ENCODE results near the gene SMAD6.

Gene SMAD6

DNA sequence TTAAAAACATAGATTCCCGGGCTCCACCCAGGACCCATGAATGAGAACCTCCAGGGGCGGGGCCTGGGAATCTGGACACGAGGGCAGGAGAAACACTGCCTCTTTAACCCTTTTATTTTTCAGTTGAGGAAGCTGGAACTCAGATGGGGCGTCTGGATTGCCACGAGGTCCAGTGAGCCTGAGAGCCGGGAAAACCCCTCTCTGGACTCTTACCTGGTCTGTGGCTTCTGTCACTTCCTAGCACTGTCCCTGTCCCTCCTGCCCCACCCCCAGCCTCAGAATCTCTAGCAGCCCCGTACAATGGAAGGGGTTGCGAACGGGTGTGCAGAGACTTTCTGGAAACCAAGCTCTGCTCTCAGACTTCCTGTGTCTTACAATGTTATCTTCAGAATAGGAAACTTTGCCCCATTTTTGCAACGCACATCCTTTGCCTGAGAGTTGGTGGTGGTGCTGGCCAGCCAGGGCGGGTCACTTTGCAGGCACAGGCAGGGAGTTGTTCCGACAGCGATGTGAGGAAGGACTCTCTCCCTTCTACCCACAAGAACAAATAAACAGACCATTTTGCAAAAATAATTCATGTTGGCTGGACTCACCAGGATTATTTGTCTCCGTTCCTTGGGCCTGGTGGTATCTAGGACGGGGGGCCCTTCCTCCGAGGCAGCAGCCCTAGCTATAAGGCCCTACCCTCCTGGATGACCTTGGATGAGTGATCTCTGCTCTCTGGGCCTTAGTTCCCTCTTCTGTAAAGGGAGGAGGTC lies 59.1 kb downstream of the SMAD6 start:
- DNase-seq: no peak

DNA sequence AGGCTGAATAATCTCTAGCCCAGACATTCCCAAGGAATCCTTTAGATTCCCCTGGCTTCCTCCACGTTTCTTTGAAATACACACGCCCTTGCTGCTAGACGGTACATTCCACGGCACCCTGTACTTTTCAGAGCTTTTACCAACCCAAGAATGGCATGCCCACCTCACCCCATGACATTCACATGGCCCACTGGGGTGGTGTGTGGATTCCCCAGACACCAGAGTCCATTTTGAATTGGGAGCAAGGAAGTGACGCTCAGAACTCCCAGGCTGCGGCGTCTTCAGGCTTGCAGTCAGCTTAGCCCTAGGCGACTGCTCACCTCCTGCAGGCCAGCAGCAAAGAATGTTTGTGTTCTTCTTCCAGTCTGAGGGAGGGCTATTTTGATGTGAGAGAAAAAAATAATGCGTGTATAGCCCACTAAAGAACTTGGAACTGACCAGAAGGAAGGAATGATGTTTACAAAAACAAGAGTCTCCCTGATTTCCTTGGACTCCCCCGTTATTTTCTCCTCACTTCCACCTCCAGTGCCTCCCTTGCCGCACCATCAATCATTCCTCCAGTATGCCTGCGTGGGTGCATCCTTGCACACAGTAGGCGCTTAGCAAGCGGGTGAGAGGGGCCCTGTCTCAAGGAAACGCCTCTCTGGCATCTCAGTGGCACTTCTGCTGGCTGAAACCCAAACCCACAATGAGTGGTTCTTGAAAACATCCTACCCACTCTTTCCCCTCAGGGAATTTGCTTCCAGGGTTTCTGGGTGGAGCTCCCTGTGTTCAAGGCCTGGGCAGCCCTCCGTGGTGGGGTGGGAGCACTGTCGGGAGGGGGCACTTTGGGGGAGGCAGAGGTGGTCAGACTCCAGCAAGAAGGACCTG lies 59.9 kb downstream of the SMAD6 start:
- DNase-seq: no peak

DNA sequence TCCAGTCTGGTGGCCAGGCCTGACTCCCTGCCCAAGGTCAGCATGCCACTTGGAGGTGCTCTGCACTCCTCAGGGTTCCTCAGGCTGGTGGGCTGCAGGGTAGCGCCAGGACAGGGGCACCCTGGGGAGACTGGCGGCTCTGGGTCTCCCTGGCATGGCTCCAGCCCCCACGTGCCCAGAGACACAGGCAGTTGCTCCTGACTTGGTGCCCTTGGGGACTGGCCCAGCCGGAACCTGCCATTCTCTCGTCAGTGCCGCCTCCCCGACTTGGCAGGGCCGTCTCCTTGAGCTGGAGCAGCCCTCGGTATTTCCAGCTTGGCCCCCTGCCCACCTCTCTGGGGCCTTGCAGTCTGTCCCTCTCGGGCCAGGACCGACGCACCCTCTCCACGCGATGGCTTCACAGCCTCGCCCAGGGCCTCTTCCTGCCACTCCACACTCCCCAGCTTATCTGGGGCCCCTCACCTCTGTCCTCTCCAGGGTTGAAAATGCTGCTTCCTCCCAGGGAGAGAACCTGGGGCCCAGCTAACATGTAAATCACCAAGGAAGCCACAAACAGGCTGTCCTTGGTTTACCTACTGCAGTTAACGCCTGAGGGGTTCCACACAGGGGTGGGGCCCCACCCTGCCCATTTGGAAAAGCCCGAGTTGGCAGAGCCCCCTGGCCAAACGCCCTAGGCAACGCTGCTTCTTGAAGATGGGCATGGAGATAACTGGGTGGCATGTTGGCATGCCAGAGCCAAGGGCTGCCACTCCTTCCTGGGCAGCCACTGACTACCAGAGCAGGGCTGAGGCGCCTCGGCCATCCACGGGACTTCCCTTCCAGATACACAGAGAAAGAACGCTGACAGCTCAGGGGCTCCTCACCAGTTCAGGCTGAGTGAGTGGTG lies 61.4 kb downstream of the SMAD6 start:
- no peak for DNase-seq

DNA sequence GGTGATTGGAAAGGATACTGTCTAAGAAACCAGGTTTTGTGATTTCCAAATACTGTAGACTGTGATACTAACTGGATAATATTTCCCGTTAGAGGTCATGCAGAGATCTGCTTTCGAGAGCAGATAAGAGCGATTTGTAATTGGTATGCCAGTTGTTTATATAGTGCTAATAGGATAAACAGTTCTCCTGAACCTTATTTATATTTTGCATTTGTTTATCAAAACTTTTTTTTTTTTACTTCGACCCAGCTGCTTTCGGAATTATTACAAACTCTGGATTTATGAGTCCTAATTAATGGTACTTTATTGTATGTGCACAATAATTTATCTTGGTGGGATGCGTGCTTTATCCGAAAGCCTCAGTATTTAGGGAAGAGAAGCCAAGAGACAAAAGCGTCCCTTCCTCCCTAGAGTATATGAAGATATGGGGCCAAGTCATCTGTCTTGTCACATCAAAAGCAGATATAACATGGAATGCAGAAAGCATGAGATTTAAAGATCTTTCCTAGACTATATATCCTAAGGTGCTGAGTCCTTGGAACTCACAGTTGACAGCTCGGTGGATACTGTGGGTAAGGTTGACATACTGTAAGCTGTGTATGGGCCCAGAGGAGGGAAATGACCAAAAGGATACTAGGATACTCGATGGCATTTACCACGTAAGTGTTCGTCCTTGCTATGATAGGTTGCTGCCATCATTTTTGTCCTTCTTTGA lies 62.2 kb downstream of the SMAD6 start:
- no peak for DNase-seq

DNA sequence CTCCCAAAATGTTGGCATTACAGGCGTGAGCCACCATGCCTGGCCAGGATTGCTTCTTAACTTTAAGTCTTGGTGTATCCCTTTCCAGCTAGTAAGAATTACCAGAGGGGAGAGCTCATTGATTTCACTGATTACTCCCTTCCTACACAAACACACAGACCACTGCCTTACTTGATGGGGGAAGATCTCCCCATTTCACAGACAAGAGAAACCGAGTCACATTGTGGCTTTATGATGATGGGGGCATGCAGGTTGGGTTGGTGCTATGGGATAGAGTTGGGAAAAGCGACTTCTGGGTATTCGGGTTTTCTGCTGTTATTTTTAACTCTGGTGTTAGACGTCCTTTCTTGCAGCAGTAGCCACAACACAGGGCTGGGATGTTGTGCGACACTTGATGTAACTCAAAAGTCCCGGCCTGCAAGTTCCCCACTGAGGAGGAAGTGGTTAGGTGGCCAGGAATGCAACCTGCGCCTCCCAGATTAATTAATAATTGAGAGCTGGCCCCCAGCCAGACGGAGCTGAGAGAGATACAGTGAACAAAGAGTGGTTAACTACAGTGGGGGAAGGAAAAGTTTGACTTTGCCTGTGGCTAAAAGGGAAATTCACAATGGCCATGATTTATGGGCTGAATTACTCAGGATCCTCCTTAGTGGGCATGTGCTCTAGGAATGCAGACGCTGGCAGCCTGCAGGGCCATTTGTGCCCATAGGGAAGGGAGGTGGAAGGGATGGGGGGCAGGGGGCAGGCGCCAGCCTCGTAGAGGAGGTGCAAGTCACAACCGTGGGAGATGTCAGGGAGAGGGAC lies 63.6 kb downstream of the SMAD6 start:
- DNase-seq: no peak

DNA sequence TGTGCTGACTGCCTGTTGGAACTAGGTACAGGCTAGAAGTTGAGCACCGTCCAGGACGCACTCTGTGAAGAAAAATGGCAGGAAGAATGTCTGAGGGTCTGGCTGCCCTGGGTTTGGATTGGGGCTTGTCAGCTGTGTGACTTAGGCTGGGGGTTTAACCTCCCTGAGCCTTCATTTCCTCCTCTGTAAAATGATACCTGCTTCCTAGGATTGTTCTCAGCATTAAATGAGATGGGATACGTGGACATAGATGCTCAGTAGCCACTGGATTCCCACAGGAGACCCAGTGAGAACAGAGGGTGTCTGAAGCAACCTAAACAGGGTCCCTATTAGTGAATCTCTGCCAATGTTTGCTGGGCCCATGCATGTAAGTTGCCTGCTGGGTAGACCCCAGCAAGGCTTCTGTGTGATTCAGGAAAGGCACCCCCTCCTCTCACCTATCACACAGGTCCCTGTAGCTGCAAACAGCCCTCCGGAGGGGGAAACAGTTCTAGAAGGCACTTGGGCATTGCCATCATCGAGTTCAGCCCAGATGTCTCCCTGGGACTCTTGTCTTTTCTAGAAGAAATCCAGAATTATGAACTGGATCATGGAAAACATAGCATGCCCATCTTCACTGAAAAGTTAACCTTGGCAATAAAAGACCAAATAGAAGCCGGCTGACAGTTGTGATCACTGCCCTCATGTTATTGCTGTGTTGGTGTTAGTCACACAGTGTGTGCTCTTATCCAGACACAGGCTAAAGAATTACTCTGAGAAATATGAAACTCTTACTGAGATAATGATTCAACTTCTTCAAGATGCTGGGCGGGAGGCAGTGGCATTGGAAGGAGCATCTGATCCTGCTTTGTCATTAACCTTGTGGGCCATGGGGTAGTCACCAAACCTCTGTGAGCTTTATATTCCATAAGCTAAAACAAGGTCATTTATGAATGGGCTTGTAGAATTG lies 64.5 kb downstream of the SMAD6 start:
- DNase-seq: no peak

DNA sequence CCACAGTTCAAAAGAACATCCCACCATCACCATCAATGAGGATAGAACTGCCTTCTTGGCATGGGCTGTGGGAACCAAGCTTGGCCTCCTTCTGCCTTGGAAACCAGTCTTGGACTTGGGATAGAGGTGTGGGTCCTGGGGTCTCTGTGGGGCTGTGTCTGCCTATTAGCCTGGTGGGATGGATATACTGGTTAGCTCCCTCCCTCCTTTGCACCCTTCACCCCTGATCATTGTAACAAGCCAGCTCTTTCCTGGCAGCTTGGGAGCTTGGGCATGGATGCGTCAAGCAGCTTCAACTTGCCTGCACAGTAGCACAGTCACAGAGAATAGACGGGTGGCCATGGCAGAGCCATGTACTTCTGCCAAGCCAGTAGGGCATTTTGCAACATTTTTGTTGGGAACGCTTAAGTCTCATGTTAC lies 65.2 kb downstream of the SMAD6 start:
- DNase-seq: no peak

DNA sequence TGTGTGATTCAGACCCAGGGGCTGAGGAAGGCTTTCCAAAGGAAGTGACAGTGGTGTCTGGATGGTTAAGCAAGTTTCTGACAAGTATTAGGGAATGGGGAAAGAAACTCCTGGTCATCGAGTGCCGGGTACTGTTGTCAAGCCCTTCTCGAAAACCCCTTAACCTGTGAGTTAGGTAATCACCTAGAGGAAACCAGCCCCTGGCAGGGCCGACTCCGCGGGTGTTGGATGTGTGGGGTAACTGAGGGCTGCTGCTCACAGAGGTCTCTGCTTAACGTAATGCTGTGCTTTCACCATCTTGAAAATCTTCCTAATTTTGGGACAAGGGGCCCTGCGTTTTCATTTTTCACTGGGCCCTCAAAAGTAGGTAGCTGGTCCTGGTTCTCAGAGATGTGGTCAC lies 67.0 kb downstream of the SMAD6 start:
- DNase-seq: no peak

DNA sequence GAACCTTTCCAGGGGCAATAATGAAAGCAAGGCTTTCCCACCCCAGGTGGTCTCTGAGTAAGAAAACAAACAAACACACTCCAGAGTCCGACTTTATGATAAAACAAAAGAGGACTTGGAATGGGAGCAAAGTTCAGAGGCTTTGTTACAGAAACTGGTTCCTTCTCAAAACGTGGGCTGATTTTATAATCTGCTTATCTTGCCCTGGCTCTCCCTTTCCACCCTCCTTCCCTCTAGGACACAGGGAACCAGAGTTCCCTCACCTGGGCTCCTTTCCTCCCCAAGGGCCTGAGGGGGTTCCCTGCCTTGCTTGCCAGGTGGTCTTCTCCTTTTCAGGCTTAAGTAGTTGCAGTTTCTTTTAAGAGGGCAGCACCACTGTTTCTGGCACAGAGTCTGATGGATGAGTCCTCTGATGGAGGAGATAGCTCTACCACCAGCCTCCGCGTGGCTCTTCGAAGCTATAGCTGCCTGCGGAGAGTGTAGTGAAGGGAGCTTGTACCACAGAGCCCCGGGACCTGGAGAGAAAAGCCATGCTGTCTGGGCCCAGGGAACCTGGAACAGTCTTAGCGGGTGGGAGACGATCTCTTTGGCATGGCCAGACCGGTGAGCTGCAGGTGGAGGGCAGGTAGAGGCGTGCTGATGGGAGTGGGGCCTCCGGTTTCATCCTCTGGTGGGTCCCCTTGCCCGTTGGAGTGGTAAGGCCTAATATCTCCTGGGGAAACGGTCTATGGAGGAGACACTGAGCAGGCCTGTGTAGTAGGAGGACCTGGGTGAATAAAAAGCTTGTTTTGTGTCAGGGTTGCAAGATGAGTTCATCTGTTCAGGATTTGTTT lies 68.7 kb downstream of the SMAD6 start:
- no peak for DNase-seq

DNA sequence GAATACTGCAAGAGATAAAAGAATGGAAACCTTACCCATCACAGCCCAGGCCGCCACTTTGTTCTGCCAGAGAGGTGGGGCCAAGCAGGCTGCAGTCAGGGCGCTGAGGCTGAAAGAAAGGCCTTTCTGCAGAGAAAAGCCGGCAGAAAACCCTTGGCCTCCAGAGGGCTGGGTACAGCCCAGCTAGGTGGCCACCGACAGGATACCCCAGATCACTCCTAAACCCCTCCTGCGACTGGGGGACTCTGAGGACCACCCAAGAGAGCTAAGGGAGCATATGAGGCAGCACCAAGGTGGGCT lies 69.3 kb downstream of the SMAD6 start:
- DNase-seq: no peak

DNA sequence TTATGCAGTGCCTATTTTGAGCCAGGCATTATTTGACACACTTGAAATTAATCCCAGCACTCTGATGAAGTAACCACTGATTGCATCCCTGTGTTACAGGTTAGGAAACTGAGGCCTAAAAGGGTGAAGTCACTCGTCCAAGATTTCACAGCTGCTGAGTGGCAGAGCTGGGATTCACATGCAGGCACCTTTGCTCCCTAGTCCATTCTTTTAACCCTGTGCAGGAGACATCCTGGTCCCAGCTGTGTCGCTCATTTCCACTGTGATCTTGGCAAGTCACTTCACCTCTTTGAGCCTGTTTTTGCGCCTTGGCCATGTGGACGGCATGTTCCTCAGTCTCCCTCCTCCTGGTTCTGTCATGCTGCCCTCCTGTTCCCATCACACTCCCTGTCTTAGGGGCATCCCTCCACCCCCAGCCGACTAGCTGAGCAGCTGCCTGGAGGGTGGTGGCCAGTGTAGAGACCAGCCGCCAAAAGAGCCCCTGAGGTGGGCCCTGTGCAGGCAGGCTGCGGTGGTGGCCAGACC lies 70.6 kb downstream of the SMAD6 start:
- no peak for DNase-seq

DNA sequence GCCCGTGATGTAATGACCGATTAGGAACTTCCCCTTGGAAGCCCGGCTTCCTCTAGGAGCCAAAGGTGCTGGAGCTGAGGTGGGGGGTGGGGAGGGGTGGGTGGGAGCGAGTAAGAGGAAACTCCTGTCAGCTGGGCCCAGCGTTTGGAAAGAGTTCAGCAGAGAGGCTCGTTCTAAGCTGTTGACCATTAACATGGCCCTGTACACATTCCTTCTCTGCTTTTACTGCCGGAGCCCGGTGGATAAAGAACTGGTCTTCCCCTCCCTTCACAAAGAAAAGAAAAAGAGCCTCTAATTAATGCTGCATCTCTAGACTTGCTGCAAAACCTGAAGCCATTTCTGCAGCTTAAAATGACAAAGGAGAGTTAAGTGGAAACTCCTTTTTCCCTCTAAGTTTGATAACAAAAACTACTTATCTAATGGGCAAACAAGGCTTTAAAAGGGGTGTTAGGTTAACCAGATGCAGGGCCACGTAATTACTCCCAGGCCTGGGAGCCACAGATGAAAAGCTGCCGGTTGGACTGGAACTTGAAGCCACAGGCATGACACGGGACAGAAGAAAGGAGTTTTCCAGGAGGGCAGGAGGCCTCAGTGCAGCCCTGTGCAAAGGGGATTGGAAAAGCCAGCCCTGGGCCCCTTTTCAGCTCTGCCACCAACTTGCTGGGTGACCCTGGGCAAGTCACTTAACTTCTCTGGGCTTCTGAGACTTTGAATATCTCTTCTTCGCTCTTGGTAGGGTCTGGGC lies 71.3 kb downstream of the SMAD6 start:
- DNase-seq: no peak

DNA sequence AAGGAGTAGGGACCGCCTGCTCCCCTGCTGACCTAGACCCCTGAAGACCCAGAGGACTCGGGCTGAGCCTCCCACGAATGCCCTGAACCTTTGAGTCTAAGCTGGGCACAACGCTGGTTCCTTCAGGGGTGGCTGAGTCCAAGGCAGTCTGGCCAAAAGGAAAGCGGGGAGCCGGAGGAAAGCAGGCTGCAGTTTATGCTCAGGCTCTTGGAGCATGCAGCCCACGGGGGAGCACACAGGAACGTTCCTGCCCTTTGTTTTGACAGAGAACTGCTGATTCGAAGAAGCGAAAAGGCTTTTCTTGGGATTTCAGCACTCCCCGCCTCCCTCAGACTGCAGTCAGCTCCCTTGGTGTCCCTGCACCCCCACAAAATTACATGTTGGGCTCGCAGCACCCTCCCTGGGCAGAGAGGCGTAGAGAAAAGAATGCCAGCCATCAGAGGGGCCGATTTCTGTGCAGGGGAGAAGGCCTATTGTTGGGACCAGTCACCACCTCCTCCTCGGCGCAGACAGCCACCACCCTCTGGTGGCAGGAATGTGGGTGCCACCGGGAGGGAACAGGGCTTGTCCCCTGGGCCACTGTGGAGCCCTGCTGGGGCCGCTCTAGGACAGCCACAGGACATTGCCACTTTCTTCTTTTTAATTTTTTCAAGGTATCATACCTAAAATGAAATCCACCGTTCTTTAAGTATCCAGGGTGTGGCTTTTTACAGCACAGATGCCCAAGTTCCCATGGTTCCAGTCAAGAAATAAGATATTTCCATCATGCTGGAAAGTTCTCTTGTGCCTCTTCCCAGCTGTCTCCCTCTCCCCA lies 72.2 kb downstream of the SMAD6 start:
- DNase-seq: no peak

DNA sequence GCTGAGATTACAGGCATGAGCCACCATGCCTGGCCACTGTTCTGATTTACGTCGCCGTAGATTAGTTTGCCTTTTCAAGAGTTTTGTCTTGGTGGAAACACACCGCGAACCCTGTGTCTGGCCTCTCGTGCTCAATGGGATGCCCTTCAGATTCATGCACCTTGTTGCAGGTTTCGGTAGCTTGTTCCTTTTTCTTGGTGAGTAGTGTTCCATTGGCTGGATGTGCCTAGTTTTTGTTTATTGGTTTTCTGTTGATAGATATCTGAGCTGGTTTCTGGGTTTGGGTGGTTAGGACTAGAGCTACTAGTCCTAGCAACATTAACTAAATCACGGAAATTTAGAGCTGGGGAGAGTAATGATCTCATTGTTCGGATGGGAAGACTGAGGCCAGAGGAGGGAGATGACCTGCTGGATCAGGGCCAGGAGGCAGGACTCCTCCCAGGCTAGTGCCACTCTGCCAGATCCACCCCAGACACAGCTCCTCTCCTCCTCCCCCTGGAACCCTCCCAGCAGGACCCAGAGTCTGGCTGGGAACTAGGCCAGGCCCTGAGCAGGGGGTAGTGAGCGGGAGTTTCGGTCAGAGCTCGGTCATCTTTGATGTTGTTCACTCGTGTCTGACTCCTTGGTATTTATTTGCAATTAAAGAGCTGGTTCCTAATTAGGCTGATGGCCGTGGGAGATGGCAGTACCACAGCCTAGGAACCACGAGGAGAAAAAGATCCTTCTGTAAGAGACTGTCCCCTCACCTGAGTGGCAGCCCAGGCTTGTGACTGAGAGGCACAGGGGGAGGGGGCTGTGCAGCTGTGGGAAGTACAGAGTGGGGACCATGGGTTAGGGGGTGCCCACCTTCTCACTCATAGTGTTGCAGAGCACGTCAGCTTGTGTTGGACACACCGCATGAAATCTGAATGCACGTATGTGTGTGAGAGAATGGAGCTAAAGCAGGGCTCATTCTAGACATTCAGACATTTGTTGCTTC lies 73.4 kb downstream of the SMAD6 start:
- no peak for DNase-seq

DNA sequence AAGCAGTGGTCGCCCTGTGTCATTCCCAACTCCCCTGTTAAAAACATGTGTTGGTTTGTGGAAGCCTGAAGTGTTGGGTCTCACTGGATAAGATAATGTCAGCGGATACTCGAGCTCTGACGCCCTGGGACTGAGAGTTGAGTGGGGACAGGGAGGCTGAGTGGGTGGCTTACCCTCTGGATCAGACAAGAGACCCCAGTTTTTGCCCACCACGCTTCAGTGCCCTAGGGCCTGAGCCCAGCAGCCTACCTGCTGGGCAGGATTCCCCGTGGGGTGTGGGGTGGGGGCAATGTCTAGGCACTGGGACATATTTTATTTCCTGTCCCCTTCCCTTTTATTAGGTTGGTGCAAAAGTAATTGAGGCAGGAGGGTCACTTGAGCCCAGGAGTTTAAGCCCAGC lies 75.0 kb downstream of the SMAD6 start:
- no peak for DNase-seq

DNA sequence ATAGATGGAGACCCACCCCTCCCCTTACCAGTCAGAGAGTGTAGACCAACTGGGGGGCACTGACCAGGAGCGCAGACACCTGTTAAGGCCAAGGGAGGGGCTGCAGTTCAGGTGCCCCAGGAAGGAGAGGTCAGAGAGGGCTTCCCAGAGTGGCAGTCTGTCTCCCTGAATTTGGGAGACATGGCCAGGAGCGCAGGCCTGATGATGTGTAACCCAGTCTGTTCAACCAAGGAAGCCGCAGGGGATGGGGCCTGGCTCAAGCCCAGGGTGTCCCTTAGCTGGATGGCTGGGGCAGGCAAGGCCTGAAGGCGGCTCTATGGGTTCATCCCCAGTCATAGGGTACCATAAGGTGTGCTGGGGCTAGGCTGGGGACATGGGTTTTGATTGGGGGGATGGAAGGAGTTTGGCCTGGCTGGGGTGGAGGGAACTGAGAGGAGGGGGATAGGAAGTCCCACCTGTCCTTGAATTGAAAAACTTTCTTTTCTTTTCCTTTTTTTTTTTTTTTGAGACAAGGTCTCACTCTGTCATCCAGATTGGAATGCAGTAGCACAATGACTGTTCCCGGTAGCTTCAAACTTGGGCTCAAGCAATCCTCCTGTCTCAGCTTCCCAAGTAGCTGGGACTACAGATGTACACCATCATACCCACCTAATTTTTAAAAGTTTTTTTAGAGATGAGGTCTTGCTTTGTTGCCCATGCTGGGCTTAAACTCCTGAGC lies 75.7 kb downstream of the SMAD6 start:
- no peak for DNase-seq

Measured in cortex of kidney (tissue), 1 donor.